ENCODE data around the gene SYTL3.
"Not testable (repeated sequence)": the region's sequence is repeated elsewhere in the genome, so short reads cannot be mapped to it uniquely, and the experiment has no call there.

SYTL3 gene

DNA sequence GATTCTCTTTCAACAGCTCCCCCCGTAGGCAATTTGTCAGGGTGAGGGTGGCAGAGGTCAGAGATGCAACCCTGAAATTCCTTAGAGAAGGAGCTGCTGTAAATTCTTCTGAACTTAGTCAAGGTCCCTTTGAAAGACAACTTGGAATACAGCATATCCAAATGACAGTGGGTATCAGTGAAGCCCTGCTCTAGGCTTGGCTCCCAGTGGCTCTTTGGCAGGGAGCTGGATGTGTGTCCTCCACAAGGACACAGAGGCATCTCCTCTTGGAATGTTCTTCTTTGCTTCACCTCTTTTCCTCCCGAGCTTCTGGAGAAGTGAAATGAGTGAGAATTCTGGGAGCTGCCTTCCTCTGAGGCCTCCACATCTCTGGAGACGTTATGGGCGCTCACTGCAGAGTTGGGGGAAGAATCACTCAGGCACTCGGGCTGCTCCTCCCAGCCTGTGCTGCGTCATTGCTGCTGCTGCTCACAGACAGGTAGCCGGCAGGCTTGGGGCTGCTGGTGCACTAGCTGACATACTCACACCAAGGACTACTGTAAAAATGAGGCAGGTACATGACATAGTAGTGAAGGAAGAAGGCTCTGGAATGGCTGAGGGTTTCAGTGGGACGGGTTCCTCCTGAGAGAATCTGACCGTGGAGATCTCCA, 39.4 kb upstream of the SYTL3 start:
- H3K79me2 ChIP-seq (ENCODE audit: insufficient read depth, low read length): no peaks in the 10 kb centered on the region
- TF ChIP-seq EZH2 (IDR thresholded peaks at IDR 0.05; ENCODE audit: borderline replicate concordance, low read length): no peak
- TF ChIP-seq, protein P1, sequence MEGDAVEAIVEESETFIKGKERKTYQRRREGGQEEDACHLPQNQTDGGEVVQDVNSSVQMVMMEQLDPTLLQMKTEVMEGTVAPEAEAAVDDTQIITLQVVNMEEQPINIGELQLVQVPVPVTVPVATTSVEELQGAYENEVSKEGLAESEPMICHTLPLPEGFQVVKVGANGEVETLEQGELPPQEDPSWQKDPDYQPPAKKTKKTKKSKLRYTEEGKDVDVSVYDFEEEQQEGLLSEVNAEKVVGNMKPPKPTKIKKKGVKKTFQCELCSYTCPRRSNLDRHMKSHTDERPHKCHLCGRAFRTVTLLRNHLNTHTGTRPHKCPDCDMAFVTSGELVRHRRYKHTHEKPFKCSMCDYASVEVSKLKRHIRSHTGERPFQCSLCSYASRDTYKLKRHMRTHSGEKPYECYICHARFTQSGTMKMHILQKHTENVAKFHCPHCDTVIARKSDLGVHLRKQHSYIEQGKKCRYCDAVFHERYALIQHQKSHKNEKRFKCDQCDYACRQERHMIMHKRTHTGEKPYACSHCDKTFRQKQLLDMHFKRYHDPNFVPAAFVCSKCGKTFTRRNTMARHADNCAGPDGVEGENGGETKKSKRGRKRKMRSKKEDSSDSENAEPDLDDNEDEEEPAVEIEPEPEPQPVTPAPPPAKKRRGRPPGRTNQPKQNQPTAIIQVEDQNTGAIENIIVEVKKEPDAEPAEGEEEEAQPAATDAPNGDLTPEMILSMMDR (IDR thresholded peaks at IDR 0.05; ENCODE audit: low read length): no peak
- no peaks in the 10 kb centered on the region for H3K27me3 ChIP-seq (ENCODE audit: insufficient read depth, low read length)
- H4K20me1 ChIP-seq (ENCODE audit: insufficient read depth, low read length): no peaks in the 10 kb centered on the region
- no peak overlapping the region for H3K27ac ChIP-seq (ENCODE audit: low read depth, low read length, poor library complexity, severe bottlenecking)
- H2AFZ ChIP-seq (ENCODE audit: low read length): no peak overlapping the region
- H3K9ac ChIP-seq (ENCODE audit: low read length): no peak overlapping the region
- H3K9me3 ChIP-seq (ENCODE audit: low read length): no peaks in the 10 kb centered on the region
- no peak overlapping the region for H3K4me2 ChIP-seq (ENCODE audit: low read length)
- no peaks in the 10 kb centered on the region for H3K9me2 ChIP-seq (ENCODE audit: low read depth, low read length)
- peaks cover 61% of the 10 kb centered on the region for H3K36me3 ChIP-seq (ENCODE audit: insufficient read depth, low read length)
- H3F3A ChIP-seq (ENCODE audit: insufficient read depth, low read length): no peaks in the 10 kb centered on the region
- no peak overlapping the region for H3K4me3 ChIP-seq (ENCODE audit: low read depth, low read length, poor library complexity, severe bottlenecking)
- no peaks in the 10 kb centered on the region for H3K4me1 ChIP-seq (ENCODE audit: insufficient read depth, low read length, severe bottlenecking)

DNA sequence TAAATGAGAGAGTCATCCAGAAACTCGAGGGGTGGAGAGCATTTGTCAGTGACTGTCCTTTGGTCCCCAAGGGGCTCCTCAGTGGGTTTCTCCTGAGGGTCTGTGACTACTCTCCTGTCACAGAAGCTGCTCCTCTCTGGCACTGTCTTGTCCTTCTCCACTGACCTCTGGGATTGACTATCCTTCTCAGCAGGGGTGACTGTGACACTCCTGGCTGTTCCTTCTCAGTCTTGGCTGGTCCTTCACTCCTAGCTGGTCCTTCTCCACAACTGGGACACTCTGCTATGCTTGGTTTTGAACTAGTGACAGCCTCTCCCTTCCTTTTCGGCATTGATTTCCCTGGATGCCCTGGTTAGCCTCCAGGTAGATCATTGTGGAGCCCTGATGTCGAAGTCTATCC, 38.8 kb upstream of the SYTL3 start:
- H3K4me2 ChIP-seq (ENCODE audit: low read length): no peak overlapping the region
- TF ChIP-seq EZH2 (IDR thresholded peaks at IDR 0.05; ENCODE audit: borderline replicate concordance, low read length): no peak
- TF ChIP-seq, protein P1 (IDR thresholded peaks at IDR 0.05; ENCODE audit: low read length): no peak
- no peaks in the 10 kb centered on the region for H3K9me2 ChIP-seq (ENCODE audit: low read depth, low read length)
- H3K4me3 ChIP-seq (ENCODE audit: low read depth, low read length, poor library complexity, severe bottlenecking): no peak overlapping the region
- H3K4me1 ChIP-seq (ENCODE audit: insufficient read depth, low read length, severe bottlenecking): no peaks in the 10 kb centered on the region
- no peaks in the 10 kb centered on the region for H3K79me2 ChIP-seq (ENCODE audit: insufficient read depth, low read length)
- no peaks in the 10 kb centered on the region for H3F3A ChIP-seq (ENCODE audit: insufficient read depth, low read length)
- no peaks in the 10 kb centered on the region for H3K9me3 ChIP-seq (ENCODE audit: low read length)
- no peaks in the 10 kb centered on the region for H4K20me1 ChIP-seq (ENCODE audit: insufficient read depth, low read length)
- no peak overlapping the region for H2AFZ ChIP-seq (ENCODE audit: low read length)
- H3K27me3 ChIP-seq (ENCODE audit: insufficient read depth, low read length): no peaks in the 10 kb centered on the region
- H3K9ac ChIP-seq (ENCODE audit: low read length): no peak overlapping the region
- peaks cover 55% of the 10 kb centered on the region for H3K36me3 ChIP-seq (ENCODE audit: insufficient read depth, low read length)
- no peak overlapping the region for H3K27ac ChIP-seq (ENCODE audit: low read depth, low read length, poor library complexity, severe bottlenecking)

DNA sequence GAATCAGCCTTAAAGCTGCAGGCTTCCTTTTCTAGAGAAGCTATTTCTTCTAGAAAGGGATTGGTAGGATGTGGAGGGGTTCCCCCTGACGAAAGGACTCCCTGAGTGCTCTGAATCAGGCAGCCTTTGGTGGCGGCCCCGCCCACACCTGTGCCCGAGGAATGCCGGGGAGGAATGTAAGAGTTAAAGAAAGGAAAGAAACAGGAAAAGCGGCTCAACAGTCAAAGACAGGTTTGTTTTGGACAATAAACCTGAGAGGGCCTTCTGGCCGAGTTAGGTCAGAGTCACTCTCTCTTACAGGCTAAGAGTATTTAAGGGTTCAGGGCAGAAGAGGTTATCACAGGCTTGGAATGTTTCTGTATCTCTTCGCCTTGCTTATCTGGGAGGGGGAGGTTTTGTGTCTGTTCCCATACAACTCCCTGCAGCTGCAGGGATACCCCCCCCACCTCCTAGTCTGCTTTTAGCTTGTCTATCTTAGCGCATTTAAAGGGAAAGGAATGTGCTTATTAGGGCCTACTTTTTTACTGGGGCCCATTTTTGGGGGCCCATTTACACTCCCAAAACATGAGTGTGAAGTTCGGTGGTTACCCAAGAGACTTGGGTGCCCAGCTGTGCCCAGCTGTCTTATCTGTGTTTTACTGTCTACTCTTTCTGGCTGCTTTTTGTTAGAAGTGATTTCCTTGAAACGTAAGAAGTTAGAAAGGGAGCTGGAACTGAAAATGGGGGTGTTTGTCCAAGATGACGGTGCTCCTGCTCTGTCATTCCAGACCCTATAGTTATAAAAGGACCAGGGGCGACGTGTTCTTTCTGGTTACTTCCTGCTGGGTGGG, 38.1 kb upstream of the SYTL3 start:
- no peaks in the 10 kb centered on the region for H4K20me1 ChIP-seq (ENCODE audit: insufficient read depth, low read length)
- no peaks in the 10 kb centered on the region for H3K4me1 ChIP-seq (ENCODE audit: insufficient read depth, low read length, severe bottlenecking)
- no peak overlapping the region for H2AFZ ChIP-seq (ENCODE audit: low read length)
- peaks cover 52% of the 10 kb centered on the region for H3K36me3 ChIP-seq (ENCODE audit: insufficient read depth, low read length)
- H3F3A ChIP-seq (ENCODE audit: insufficient read depth, low read length): no peaks in the 10 kb centered on the region
- no peaks in the 10 kb centered on the region for H3K9me2 ChIP-seq (ENCODE audit: low read depth, low read length)
- no peak for TF ChIP-seq EZH2 (IDR thresholded peaks at IDR 0.05; ENCODE audit: borderline replicate concordance, low read length)
- TF ChIP-seq, protein P1 (IDR thresholded peaks at IDR 0.05; ENCODE audit: low read length): no peak
- no peaks in the 10 kb centered on the region for H3K79me2 ChIP-seq (ENCODE audit: insufficient read depth, low read length)
- H3K9me3 ChIP-seq (ENCODE audit: low read length): no peaks in the 10 kb centered on the region
- no peak overlapping the region for H3K4me2 ChIP-seq (ENCODE audit: low read length)
- no peaks in the 10 kb centered on the region for H3K27me3 ChIP-seq (ENCODE audit: insufficient read depth, low read length)
- H3K4me3 ChIP-seq (ENCODE audit: low read depth, low read length, poor library complexity, severe bottlenecking): no peak overlapping the region
- no peak overlapping the region for H3K9ac ChIP-seq (ENCODE audit: low read length)
- H3K27ac ChIP-seq (ENCODE audit: low read depth, low read length, poor library complexity, severe bottlenecking): no peak overlapping the region

DNA sequence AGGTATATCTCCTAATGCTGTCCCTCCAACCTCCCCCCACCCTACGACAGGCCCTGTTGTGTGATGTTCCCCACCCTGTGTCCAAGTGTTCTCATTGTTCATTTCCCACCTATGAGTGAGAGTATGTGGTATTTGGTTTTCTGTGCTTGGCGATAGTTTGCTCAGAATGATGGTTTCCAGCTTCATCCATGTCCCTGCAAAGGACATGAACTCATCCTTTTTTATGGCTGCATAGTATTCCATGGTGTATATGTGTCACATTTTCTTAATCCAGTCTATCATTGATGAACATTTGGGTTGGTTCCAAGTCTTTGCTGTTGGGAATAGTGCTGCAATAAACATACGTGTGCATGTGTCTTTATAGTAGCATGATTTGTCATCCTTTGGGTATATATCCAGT, 35.2 kb upstream of the SYTL3 start:
- H3K9me3 ChIP-seq (ENCODE audit: low read length); H3K9ac ChIP-seq (ENCODE audit: low read length); H3K4me1 ChIP-seq (ENCODE audit: insufficient read depth, low read length, severe bottlenecking); H3K4me3 ChIP-seq (ENCODE audit: low read depth, low read length, poor library complexity, severe bottlenecking); H2AFZ ChIP-seq (ENCODE audit: low read length); H3K27me3 ChIP-seq (ENCODE audit: insufficient read depth, low read length); H4K20me1 ChIP-seq (ENCODE audit: insufficient read depth, low read length); H3K79me2 ChIP-seq (ENCODE audit: insufficient read depth, low read length); H3K27ac ChIP-seq (ENCODE audit: low read depth, low read length, poor library complexity, severe bottlenecking); H3K9me2 ChIP-seq (ENCODE audit: low read depth, low read length); H3K4me2 ChIP-seq (ENCODE audit: low read length); H3F3A ChIP-seq (ENCODE audit: insufficient read depth, low read length): not testable (repeated sequence)
- H3K36me3 ChIP-seq (ENCODE audit: insufficient read depth, low read length): peaks cover 34% of the 10 kb centered on the region

DNA sequence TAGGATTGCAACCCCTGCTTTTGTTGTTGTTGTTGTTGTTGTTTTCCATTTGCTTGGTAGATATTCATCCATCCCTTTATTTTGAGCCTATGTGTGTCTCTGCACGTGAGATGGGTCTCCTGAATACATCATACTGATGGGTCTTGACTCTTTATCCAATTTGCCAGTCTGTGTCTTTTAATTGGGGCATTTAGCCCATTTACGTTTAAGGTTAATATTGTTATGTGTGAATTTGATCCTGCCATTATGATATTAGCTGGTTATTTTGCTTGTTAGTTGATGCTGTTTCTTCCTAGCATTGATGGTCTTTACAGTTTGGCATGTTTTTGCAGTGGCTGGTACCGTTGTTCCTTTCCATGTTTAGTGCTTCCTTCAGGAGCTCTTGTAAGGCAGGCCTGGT, 31.6 kb upstream of the SYTL3 start:
- not testable (repeated sequence) for H3K9me2 ChIP-seq (ENCODE audit: low read depth, low read length); H3K9ac ChIP-seq (ENCODE audit: low read length); H3K4me1 ChIP-seq (ENCODE audit: insufficient read depth, low read length, severe bottlenecking); H3K27ac ChIP-seq (ENCODE audit: low read depth, low read length, poor library complexity, severe bottlenecking); H3K4me2 ChIP-seq (ENCODE audit: low read length); H4K20me1 ChIP-seq (ENCODE audit: insufficient read depth, low read length); H3F3A ChIP-seq (ENCODE audit: insufficient read depth, low read length); H3K4me3 ChIP-seq (ENCODE audit: low read depth, low read length, poor library complexity, severe bottlenecking); H3K27me3 ChIP-seq (ENCODE audit: insufficient read depth, low read length); H2AFZ ChIP-seq (ENCODE audit: low read length); H3K9me3 ChIP-seq (ENCODE audit: low read length); H3K79me2 ChIP-seq (ENCODE audit: insufficient read depth, low read length)
- peaks cover 16% of the 10 kb centered on the region for H3K36me3 ChIP-seq (ENCODE audit: insufficient read depth, low read length)
